ENCODE data around the gene CAMK4.

CAMK4 gene

DNA sequence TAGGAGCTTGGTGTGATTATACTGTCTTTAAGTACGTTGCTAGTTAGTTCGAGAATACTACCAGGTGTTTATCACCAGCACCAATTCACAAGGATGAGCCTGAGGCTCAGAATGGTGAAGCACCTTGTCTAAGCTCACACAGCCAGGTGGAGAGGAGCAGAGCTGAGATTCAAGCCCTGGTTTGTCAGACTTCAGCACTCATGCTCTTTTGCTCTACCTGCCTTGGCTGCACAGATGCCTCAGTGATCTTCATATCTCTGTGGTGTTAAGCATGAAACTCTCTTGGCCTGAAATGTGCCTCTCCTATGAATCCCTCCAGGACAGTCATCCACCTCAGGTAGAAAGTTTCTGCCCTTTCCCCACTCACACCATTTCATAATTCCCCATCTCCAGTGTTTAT is 12.2 kb downstream of the CAMK4 start:
- Mint-ChIP-seq H3K9me3 (no peaks in the 10 kb centered on the region), H3K27ac (no peak overlapping the region), H3K4me1 (ENCODE audit: low read depth) (no peaks in the 10 kb centered on the region), H3K27me3 (peaks cover 2% of the 10 kb centered on the region), H3K36me3 (ENCODE audit: low read depth) (no peaks in the 10 kb centered on the region), H3K4me3 (no peak overlapping the region)
- intact Hi-C loops (cut with micrococcal nuclease), result no loop called here

DNA sequence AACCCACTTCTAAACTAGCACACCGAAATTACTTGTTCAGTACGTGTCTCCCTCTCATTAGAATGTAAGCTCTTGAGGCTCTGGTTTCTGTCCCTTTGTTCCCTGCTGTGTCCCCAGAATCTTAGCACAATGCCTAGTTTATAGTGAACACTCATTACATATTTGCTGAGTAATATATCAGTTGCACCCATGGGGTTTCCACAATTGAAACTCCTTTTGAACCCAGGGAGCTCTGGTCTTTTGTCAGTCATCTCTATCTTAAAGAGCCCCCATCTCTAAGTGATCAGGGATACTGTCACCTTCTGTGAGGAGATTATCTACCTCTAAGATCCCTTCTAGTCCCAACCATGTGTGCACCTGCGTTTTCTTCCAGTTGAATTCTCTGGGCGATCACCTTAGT is 12.8 kb downstream of the CAMK4 start:
- Mint-ChIP-seq H3K9me3 (no peaks in the 10 kb centered on the region), H3K4me1 (ENCODE audit: low read depth) (no peaks in the 10 kb centered on the region), H3K4me3 (no peak overlapping the region), H3K27me3 (peaks cover 3% of the 10 kb centered on the region), H3K36me3 (ENCODE audit: low read depth) (no peaks in the 10 kb centered on the region), H3K27ac (no peak overlapping the region)
- intact Hi-C loops (cut with micrococcal nuclease), result no loop called here

DNA sequence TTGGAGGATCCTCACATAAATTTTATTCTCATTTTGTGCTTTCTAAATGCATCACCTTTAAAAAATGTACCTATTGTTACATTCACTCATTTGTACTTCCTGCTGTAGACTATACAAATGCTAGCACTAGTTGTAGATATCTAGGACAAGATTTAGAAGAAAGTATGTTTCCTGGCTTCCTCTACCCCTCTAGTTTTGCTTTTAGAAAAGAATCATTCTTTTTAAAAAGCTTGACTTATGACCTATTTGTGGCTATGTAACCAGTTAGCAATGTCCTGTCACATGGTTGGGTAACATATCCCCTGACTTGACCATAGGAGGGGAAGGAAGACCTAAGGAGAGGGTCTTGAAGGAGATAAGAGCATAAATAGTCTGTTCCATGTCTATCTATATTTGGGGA is 13.3 kb downstream of the CAMK4 start:
- H3K27ac Mint-ChIP-seq, result no peak overlapping the region
- H3K9me3 Mint-ChIP-seq, result no peaks in the 10 kb centered on the region
- no peak overlapping the region for H3K4me3 Mint-ChIP-seq
- H3K36me3 Mint-ChIP-seq (ENCODE audit: low read depth), result no peaks in the 10 kb centered on the region
- H3K4me1 Mint-ChIP-seq (ENCODE audit: low read depth), result no peaks in the 10 kb centered on the region
- intact Hi-C loops (cut with micrococcal nuclease), result no loop called here
- H3K27me3 Mint-ChIP-seq, result peaks cover 3% of the 10 kb centered on the region

- Mint-ChIP-seq H3K36me3 (ENCODE audit: low read depth) (no peaks in the 10 kb centered on the region), H3K27ac (no peak overlapping the region), H3K4me1 (ENCODE audit: low read depth) (no peaks in the 10 kb centered on the region), H3K27me3 (peaks cover 3% of the 10 kb centered on the region), H3K4me3 (no peak overlapping the region), H3K9me3 (no peaks in the 10 kb centered on the region)
- intact Hi-C loops (cut with micrococcal nuclease), result no loop called here
These were observed 14.4 kb downstream of the CAMK4 start for GRCh38 chr5:111238431-111239225.

GRCh38 chr5:111241696-111242095 is 17.5 kb downstream of the CAMK4 start:
- H3K27ac Mint-ChIP-seq, result no peak overlapping the region
- no peaks in the 10 kb centered on the region for H3K4me1 Mint-ChIP-seq (ENCODE audit: low read depth)
- H3K4me3 Mint-ChIP-seq, result no peak overlapping the region
- H3K36me3 Mint-ChIP-seq (ENCODE audit: low read depth), result no peaks in the 10 kb centered on the region
- peaks cover 1% of the 10 kb centered on the region for H3K27me3 Mint-ChIP-seq
- intact Hi-C loops (cut with micrococcal nuclease), result no loop called here
- H3K9me3 Mint-ChIP-seq, result no peaks in the 10 kb centered on the region

GRCh38 chr5:111242606-111243005 is 18.4 kb downstream of the CAMK4 start:
- intact Hi-C loops (cut with micrococcal nuclease), result no loop called here

DNA sequence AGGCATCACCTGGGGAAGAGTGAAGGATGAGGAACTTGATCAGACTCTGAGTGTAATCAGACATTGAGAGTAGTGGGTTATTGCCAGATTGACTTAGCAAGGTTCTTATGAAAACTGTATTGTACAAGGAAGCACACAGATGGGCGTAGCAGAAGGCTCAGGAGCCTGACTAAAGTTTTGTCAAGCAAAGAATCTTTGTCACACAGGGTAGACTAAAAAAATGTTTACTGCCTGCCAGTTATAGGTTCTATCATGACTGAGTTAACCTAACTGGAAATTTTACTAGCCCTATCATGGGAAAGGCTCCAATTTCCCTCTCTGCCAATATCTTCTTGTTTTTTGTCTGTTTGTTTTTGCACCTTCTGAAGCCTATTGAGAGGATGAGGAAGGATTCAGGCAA is 19.1 kb downstream of the CAMK4 start:
- H3K4me1 Mint-ChIP-seq (ENCODE audit: low read depth), result no peaks in the 10 kb centered on the region
- H3K4me3 Mint-ChIP-seq, result no peak overlapping the region
- no peaks in the 10 kb centered on the region for H3K36me3 Mint-ChIP-seq (ENCODE audit: low read depth)
- no peak overlapping the region for H3K27ac Mint-ChIP-seq
- H3K27me3 Mint-ChIP-seq, result peaks cover 1% of the 10 kb centered on the region
- intact Hi-C loops (cut with micrococcal nuclease), result no loop called here
- no peaks in the 10 kb centered on the region for H3K9me3 Mint-ChIP-seq

More at GRCh38 chr5:111242606-111243005, 18.4 kb downstream of the CAMK4 start:
- no peaks in the 10 kb centered on the region for H3K9me3 Mint-ChIP-seq
- H3K27me3 Mint-ChIP-seq, result peaks cover 1% of the 10 kb centered on the region
- H3K4me3 Mint-ChIP-seq, result no peak overlapping the region
- no peaks in the 10 kb centered on the region for H3K36me3 Mint-ChIP-seq (ENCODE audit: low read depth)
- no peak overlapping the region for H3K27ac Mint-ChIP-seq
- no peaks in the 10 kb centered on the region for H3K4me1 Mint-ChIP-seq (ENCODE audit: low read depth)

DNA sequence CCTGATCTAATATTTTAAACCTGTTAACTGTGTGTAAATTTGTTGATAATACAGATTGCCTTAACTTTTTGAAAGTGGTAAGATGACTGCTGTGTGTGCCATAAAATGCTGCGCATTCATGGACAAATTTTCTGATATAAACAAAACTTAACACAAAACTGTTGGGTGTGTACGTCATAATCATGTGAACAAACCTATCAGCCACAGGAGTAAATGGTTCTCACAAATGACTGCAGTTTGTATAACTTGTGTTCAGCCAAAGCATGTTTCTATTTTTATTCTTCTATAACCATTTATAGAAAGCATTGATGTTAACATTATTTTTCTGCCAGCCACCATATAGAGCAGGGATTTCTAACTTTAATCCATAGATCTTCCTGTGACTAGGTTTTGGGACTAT is 21.5 kb downstream of the CAMK4 start:
- Mint-ChIP-seq H3K27ac (no peak overlapping the region), H3K4me3 (no peak overlapping the region), H3K36me3 (ENCODE audit: low read depth) (no peaks in the 10 kb centered on the region), H3K9me3 (no peaks in the 10 kb centered on the region), H3K4me1 (ENCODE audit: low read depth) (no peaks in the 10 kb centered on the region), H3K27me3 (peaks cover 1% of the 10 kb centered on the region)
- intact Hi-C loops (cut with micrococcal nuclease), result no loop called here

- peaks cover 1% of the 10 kb centered on the region for H3K27me3 Mint-ChIP-seq
- intact Hi-C loops (cut with micrococcal nuclease), result no loop called here
- H3K36me3 Mint-ChIP-seq (ENCODE audit: low read depth), result no peaks in the 10 kb centered on the region
- no peaks in the 10 kb centered on the region for H3K9me3 Mint-ChIP-seq
- no peaks in the 10 kb centered on the region for H3K4me1 Mint-ChIP-seq (ENCODE audit: low read depth)
- no peak overlapping the region for H3K27ac Mint-ChIP-seq
- no peak overlapping the region for H3K4me3 Mint-ChIP-seq
These were observed 22.3 kb downstream of the CAMK4 start for GRCh38 chr5:111246459-111246858.

GRCh38 chr5:111248571-111248970 is 24.4 kb downstream of the CAMK4 start:
- Mint-ChIP-seq H3K27me3 (no peaks in the 10 kb centered on the region), H3K27ac (no peak overlapping the region), H3K4me1 (ENCODE audit: low read depth) (no peaks in the 10 kb centered on the region), H3K36me3 (ENCODE audit: low read depth) (no peaks in the 10 kb centered on the region), H3K9me3 (no peaks in the 10 kb centered on the region), H3K4me3 (no peak overlapping the region)
- intact Hi-C loops (cut with micrococcal nuclease), result no loop called here

GRCh38 chr5:111251921-111252320 is 27.7 kb downstream of the CAMK4 start:
- no peaks in the 10 kb centered on the region for H3K4me1 Mint-ChIP-seq (ENCODE audit: low read depth)
- no peak overlapping the region for H3K27ac Mint-ChIP-seq
- H3K4me3 Mint-ChIP-seq, result no peak overlapping the region
- intact Hi-C loops (cut with micrococcal nuclease), result no loop called here
- no peaks in the 10 kb centered on the region for H3K36me3 Mint-ChIP-seq (ENCODE audit: low read depth)
- no peaks in the 10 kb centered on the region for H3K9me3 Mint-ChIP-seq
- H3K27me3 Mint-ChIP-seq, result no peaks in the 10 kb centered on the region

DNA sequence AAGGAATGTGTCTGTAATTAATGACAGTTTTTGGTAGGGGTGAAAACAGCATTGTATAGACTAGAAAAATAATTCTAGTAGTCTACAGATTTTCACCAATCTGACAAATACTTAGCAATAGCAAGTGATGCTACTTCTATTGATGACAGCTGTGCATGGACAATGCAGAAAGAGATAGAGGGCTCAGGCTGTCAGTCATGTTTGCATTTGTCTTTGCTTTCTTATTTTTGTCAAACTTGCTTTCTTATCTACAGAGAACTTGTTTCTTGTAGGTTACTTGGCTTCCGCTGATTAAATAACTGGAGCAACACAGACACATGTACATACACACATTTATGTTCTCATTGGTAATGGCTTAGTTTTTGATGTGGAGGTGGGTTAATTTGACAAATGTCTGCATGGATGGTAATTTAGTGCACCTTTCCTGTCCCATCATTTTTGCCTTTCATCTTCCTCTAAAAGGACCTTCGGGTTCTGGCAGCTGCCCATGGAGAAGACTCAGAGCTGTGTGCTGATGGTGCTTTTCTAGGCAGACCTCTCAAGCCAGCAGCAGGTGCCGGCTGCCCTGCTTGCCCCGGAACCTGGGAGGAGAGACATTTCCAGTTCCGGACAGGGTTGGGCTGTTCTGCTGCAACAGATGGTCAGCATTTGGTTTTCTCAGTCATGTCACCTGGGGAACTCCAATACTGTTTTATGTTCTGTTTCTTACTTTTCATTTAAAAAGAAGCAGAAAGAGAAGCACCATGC is 28.8 kb downstream of the CAMK4 start:
- no peaks in the 10 kb centered on the region for H3K9me3 Mint-ChIP-seq
- intact Hi-C loops (cut with micrococcal nuclease), result no loop called here
- H3K36me3 Mint-ChIP-seq (ENCODE audit: low read depth), result no peaks in the 10 kb centered on the region
- no peaks in the 10 kb centered on the region for H3K27me3 Mint-ChIP-seq
- no peak overlapping the region for H3K27ac Mint-ChIP-seq
- no peak overlapping the region for H3K4me3 Mint-ChIP-seq
- no peaks in the 10 kb centered on the region for H3K4me1 Mint-ChIP-seq (ENCODE audit: low read depth)

GRCh38 chr5:111254613-111255012 is 30.4 kb downstream of the CAMK4 start:
- H3K36me3 Mint-ChIP-seq (ENCODE audit: low read depth), result no peaks in the 10 kb centered on the region
- no peaks in the 10 kb centered on the region for H3K4me1 Mint-ChIP-seq (ENCODE audit: low read depth)
- no peak overlapping the region for H3K27ac Mint-ChIP-seq
- H3K4me3 Mint-ChIP-seq, result no peak overlapping the region
- intact Hi-C loops (cut with micrococcal nuclease), result no loop called here
- no peaks in the 10 kb centered on the region for H3K9me3 Mint-ChIP-seq
- H3K27me3 Mint-ChIP-seq, result no peaks in the 10 kb centered on the region

GRCh38 chr5:111255169-111255568 is 31.0 kb downstream of the CAMK4 start:
- Mint-ChIP-seq H3K27me3 (no peaks in the 10 kb centered on the region), H3K9me3 (no peaks in the 10 kb centered on the region), H3K27ac (no peak overlapping the region), H3K36me3 (ENCODE audit: low read depth) (no peaks in the 10 kb centered on the region), H3K4me1 (ENCODE audit: low read depth) (no peaks in the 10 kb centered on the region), H3K4me3 (no peak overlapping the region)
- intact Hi-C loops (cut with micrococcal nuclease), result no loop called here

All from dendritic cell treated with granulocyte-macrophage colony-stimulating factor and Interleukin-4, amounts not matched to agents 40 ng/mL and 50 ng/mL, for 4 days (primary cell).